ENCODE data around the gene IFRD2. TPM values are rescaled to one million over a fixed set of nuclear protein-coding genes. Genes with fewer than 3 reads are reported as not detected.
A peak's percentile ranks its signal among the peaks of the same experiment; 100 is the strongest.

The IFRD2 gene
- total and polyA plus RNA-seq, 4 donors = 15.0 to 40.3 (median 32.5) TPM

DNA sequence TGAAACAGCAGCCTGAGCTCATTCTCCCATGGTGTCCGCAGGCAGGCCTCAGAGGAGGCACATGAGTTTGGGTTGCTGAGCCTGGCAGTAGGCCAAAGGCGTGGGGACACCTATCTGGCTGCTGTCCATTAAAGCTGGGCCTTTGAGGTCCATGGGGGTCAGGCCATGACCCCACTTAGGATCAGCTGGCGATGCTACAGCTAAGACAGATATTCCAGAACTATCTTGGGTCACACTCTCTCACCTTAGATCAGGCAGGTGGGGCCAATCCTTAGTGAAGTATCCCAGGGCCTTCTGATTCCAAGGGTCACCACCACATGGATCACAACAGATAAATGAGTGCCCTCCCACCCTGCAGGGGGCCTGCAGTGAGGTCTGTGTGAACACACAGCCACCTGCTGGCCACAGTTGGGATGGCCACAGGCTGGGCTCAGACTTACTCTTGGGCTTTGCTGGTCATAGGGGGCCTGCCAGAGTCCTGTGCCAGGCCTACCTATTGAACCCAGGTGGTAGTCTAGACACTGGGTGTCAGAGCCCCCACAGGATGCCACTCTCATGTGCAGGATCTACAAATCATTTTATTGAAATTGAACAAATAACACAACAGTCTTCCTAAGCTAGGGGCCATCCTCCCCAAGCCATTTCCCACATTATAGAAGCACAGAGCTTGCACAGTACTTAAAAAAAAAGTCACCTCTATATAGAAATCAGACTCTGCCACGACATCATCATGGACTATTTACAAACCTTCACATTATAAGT, 32.3 kb upstream of the IFRD2 start:
- DNase-seq (ENCODE audit: low read depth in 4 of 6, low spot score in 6 of 6) = peak in 4 of 6 donors; percentile 31 to 81 (median 56)
- H3K27ac ChIP-seq (ENCODE audit: low read depth, low read length) = peak overlapping the region; percentile 96
- no peak overlapping the region for H3K4me3 ChIP-seq (ENCODE audit: low read depth, low read length)
- H3K4me1 ChIP-seq (ENCODE audit: control insufficient read depth, insufficient read depth, low read length) = peaks cover 64% of the 10 kb centered on the region
- WGBS (ENCODE audit: insufficient coverage) = 56% methylated on average over 4 of the region's 4 CpGs
- no peaks in the 10 kb centered on the region for H3K9me3 ChIP-seq (ENCODE audit: control insufficient read depth, insufficient read depth, low read length)
- H3K36me3 ChIP-seq (ENCODE audit: control insufficient read depth, insufficient read depth, low read length) = peaks cover 48% of the 10 kb centered on the region
- no peaks in the 10 kb centered on the region for H3K27me3 ChIP-seq (ENCODE audit: control insufficient read depth, insufficient read depth, low read length)

DNA sequence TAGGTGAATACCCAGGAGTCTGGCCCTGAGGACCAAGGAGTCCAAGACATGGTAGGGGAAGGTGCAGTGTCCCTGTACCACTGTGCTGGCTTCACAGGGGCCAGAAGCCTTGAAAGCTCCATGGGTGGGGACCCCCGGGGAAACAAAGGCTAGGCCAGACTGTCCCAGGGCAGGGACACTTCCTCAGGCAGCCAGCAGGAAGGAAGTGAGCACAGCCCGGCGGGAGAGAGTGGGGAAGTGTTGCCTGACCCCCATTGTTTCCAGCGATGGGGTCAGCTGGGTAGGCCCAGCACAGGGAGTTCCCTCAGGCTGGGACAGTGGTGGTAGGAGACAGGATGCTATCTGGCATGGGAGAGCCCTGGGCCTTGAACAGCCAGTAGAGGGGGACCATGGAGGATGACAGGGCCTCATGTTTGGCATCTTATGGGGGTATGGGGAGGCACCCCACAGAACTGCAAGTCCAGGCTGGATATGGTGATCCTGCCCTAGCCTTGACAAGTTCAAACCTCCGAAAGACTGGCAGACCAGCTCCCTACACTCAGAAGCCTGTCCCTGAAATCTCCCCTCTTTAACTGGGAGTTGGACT, 31.5 kb upstream of the IFRD2 start:
- Histone ChIP-seq H3K27ac (ENCODE audit: low read depth, low read length) (peak overlapping the region; percentile 96), H3K4me1 (ENCODE audit: control insufficient read depth, insufficient read depth, low read length) (peaks cover 71% of the 10 kb centered on the region), H3K9me3 (ENCODE audit: control insufficient read depth, insufficient read depth, low read length) (no peaks in the 10 kb centered on the region), H3K27me3 (ENCODE audit: control insufficient read depth, insufficient read depth, low read length) (no peaks in the 10 kb centered on the region), H3K36me3 (ENCODE audit: control insufficient read depth, insufficient read depth, low read length) (peaks cover 50% of the 10 kb centered on the region), H3K4me3 (ENCODE audit: low read depth, low read length) (no peak overlapping the region)
- no peak for DNase-seq (ENCODE audit: low read depth in 4 of 6, low spot score in 6 of 6)
- WGBS (ENCODE audit: insufficient coverage) = 66% methylated on average over 4 of the region's 5 CpGs

DNA sequence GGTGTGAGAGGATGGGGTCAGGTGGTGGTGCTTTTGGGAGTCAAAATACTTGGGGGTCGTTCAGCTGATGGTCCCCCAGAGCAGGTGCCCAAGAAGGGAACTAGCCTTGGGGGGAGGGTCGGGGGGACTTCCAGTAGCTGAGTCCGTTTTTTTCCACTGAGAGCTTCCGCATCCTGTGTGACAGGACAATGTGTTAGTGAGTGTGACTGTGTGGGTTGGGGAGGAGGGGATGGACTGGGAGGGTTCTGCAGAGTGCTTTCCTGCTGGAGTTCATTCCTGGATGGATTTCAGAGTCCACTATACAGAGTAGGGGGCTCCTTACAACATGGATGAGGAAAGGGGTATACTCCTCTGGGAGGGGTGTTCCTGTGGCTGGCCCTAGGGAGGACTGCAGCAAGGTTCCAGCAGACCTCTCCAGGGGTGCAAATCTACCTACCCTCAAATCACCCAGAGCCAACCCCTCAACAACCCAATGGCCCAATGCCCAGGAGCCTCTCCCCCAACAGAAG, 30.9 kb upstream of the IFRD2 start:
- Histone ChIP-seq H3K9me3 (ENCODE audit: control insufficient read depth, insufficient read depth, low read length) (no peaks in the 10 kb centered on the region), H3K27ac (ENCODE audit: low read depth, low read length) (peak overlapping the region; percentile 96), H3K4me1 (ENCODE audit: control insufficient read depth, insufficient read depth, low read length) (peaks cover 71% of the 10 kb centered on the region), H3K36me3 (ENCODE audit: control insufficient read depth, insufficient read depth, low read length) (peaks cover 56% of the 10 kb centered on the region), H3K27me3 (ENCODE audit: control insufficient read depth, insufficient read depth, low read length) (no peaks in the 10 kb centered on the region), H3K4me3 (ENCODE audit: low read depth, low read length) (no peak overlapping the region)
- DNase-seq (ENCODE audit: low read depth in 4 of 6, low spot score in 6 of 6) = no peak
- WGBS (ENCODE audit: insufficient coverage) = 44% methylated on average over 4 of the region's 4 CpGs

DNA sequence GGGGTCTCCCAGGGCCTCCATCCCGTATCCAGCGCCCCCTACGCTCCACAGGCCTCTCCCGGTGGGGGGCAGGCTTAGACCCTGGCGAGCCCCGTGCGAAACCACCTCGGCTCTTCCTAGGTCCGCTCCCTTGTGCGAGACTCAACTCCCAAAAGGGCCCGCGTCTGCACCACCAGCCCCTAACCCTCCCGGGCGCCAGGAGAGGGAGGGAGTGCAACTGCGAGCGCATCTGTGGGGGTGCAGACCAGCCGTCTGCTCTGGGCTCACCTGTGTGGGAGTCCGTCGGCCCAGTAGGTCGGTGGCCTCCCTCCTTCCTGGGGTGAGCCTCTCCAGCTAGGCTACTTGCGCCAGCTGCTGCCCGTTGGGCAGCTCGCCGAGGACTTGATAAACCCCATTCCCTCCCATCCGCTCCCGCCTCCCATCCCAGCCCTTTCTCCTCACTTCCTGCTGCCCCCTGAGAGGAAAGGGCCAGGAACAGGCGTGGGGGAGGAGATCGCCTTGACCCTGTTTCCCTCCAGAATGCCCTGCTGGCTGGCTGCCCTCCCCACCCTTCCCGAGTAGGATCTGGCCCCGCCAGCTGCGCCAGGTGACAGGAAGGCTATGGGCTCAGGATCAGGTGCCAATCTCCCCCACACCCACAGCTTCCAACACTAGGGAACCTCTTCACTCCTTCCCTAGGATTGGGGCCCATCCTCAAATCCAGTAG, 30.3 kb upstream of the IFRD2 start, which contains the start of gene HYAL2:
Gene HYAL2 (minus strand): TSS at position 360 of the 706 bp plus-strand sequence. CDS start 2,256 bp downstream, outside the sequence.
- Histone ChIP-seq H3K4me3 (ENCODE audit: low read depth, low read length) (peak within 1 kb of the TSS; percentile 89), H3K36me3 (ENCODE audit: control insufficient read depth, insufficient read depth, low read length) (peaks cover 62% of the 10 kb centered on the region), H3K27me3 (ENCODE audit: control insufficient read depth, insufficient read depth, low read length) (no peaks in the 10 kb centered on the region), H3K9me3 (ENCODE audit: control insufficient read depth, insufficient read depth, low read length) (no peaks in the 10 kb centered on the region), H3K27ac (ENCODE audit: low read depth, low read length) (peak within 1 kb of the TSS; percentile 96), H3K4me1 (ENCODE audit: control insufficient read depth, insufficient read depth, low read length) (peaks cover 74% of the 10 kb centered on the region)
- DNase-seq (ENCODE audit: low read depth in 4 of 6, low spot score in 6 of 6) = no peak
- 34% methylated on average over 27 of the region's 31 CpGs for WGBS (ENCODE audit: insufficient coverage)

DNA sequence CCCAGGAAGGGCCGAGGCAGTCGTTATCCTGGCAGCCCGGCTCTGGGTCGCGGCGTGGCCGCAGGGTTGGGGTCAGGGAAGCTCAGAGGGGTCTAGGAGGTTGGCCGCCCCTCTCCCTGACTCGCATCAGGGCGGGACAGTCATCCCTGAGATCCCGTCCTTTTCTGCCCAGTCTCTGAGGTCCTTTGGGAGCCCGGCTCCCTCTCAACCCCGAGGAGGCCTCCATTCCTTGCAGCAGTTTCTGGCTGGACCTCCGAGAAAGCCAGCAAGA, 29.8 kb upstream of the IFRD2 start:
- WGBS (ENCODE audit: insufficient coverage) = 8% methylated on average over 14 of the region's 14 CpGs
- peaks cover 67% of the 10 kb centered on the region for H3K36me3 ChIP-seq (ENCODE audit: control insufficient read depth, insufficient read depth, low read length)

DNA sequence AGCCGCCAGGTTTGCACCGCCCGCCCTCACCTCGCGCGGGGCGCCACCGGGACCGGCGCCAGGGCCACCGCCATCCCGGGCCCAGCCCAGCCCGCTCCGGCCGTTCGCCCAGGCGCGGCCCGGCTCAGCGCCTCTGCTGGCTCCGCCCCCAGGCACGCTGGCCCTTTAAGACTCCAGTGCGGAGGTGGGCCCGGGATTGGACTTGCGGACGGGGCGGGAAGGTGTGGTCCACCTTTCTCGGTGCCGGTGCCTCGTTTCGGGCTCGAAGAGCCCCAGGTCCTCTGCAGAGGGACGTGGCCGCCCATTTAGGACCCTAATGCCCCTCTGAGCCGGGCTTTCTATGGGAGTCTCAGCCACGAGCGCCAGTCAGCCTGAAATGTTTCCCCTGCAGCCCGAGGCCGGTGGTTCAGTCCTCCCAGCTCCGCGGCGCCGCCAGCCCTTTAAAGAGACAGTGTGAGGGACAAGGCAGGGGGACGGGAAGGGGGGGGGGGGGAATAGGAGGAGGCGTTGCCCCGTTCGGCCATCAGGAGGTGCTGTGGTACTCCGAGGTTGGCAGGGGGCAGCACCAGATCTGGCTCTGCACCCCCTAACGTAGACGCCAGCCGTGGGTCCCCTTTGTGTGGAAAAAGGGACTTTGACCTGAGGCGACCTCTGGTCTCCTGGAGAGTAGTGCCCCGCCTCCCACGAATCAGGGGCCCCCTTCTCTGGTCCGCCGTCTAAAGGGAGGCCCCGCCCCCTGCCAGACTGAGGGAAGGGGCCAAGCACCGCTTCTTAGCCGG, 29.3 kb upstream of the IFRD2 start:
- Histone ChIP-seq H3K9me3 (ENCODE audit: control insufficient read depth, insufficient read depth, low read length) (no peaks in the 10 kb centered on the region), H3K27ac (ENCODE audit: low read depth, low read length) (peak overlapping the region; percentile 96), H3K36me3 (ENCODE audit: control insufficient read depth, insufficient read depth, low read length) (peaks cover 68% of the 10 kb centered on the region), H3K4me1 (ENCODE audit: control insufficient read depth, insufficient read depth, low read length) (peaks cover 73% of the 10 kb centered on the region), H3K4me3 (ENCODE audit: low read depth, low read length) (peak overlapping the region; percentile 89), H3K27me3 (ENCODE audit: control insufficient read depth, insufficient read depth, low read length) (no peaks in the 10 kb centered on the region)
- WGBS (ENCODE audit: insufficient coverage) = under 1% methylated on average over 57 of the region's 59 CpGs
- DNase-seq (ENCODE audit: low read depth in 4 of 6, low spot score in 6 of 6) = peak; percentile 76 to 97 (median 83)

More for the DNA sequence above, 29.8 kb upstream of the IFRD2 start:
- peak overlapping the region; percentile 96 for H3K27ac ChIP-seq (ENCODE audit: low read depth, low read length)
- peaks cover 74% of the 10 kb centered on the region for H3K4me1 ChIP-seq (ENCODE audit: control insufficient read depth, insufficient read depth, low read length)
- no peak for DNase-seq (ENCODE audit: low read depth in 4 of 6, low spot score in 6 of 6)
- H3K27me3 ChIP-seq (ENCODE audit: control insufficient read depth, insufficient read depth, low read length) = no peaks in the 10 kb centered on the region
- H3K9me3 ChIP-seq (ENCODE audit: control insufficient read depth, insufficient read depth, low read length) = no peaks in the 10 kb centered on the region
- H3K4me3 ChIP-seq (ENCODE audit: low read depth, low read length) = peak overlapping the region; percentile 89

DNA sequence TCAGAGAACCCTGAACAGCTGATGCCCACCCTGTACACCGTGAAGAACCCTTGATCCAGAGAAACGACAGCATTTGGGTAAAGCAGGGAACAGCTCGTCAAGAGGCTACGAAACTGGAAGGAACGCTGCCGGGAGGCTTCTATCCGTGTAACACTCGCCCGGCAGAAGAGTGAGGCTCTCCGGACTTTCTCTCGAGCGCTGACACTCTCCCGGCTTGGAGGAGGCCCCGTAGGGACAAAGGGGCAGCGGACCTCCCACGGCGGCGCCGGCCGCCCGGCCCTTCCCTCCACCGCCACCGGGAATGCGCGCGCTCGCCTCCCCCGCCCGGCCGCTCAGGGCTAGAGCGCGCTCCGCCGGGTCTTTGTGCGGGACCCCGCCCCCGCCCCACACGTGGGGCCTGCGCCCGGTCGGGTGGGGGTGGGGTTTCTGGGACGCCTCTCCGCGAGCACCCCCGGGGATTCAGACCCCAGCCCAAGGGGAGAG, 28.7 kb upstream of the IFRD2 start:
- Histone ChIP-seq H3K36me3 (ENCODE audit: control insufficient read depth, insufficient read depth, low read length) (peaks cover 68% of the 10 kb centered on the region), H3K4me1 (ENCODE audit: control insufficient read depth, insufficient read depth, low read length) (peaks cover 73% of the 10 kb centered on the region)
- WGBS (ENCODE audit: insufficient coverage) = 0% methylated on average over 45 of the region's 45 CpGs

DNA sequence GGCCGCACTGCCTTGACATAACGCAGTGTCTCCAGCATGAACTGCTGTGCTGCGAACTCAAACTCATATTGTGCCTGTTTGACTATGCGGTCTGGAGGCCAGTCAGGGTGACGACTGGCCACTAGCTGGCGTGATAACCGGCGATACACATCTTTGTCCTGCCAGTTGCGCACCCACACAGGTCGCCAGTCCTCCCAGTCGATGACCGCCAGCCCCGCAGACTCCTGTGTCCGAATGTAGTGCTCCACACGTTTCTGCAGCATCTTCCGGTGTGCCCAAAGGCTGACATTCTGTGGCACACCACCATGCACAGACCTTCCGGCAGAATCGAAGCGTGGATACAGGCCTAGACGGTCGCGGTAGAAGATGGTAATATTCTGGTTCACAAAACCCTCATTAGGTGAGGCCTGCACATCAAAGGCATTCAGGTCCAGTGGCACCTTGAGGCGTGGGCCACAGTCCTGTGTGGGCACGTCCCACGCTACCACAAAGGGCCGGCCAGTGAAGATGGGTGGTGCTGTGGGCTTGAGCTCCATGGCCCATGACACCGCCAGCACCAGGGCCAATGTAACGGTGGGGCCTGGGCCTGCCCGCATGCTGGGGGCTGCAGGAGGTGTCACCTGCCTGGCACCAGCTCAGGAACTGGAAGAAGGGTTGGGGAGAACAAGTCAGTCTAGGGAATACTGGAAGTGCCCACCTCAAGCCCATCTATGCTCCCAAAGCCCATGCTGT, 27.8 kb upstream of the IFRD2 start:
- Histone ChIP-seq H3K4me1 (ENCODE audit: control insufficient read depth, insufficient read depth, low read length) (peaks cover 73% of the 10 kb centered on the region), H3K27me3 (ENCODE audit: control insufficient read depth, insufficient read depth, low read length) (no peaks in the 10 kb centered on the region), H3K36me3 (ENCODE audit: control insufficient read depth, insufficient read depth, low read length) (peaks cover 68% of the 10 kb centered on the region), H3K27ac (ENCODE audit: low read depth, low read length) (peak overlapping the region; percentile 91), H3K9me3 (ENCODE audit: control insufficient read depth, insufficient read depth, low read length) (no peaks in the 10 kb centered on the region), H3K4me3 (ENCODE audit: low read depth, low read length) (peak overlapping the region; percentile 89)
- WGBS (ENCODE audit: insufficient coverage) = 82% methylated on average over 26 of the region's 29 CpGs
- no peak for DNase-seq (ENCODE audit: low read depth in 4 of 6, low spot score in 6 of 6)

More for the DNA sequence above, 28.7 kb upstream of the IFRD2 start:
- Histone ChIP-seq H3K27ac (ENCODE audit: low read depth, low read length) (peak overlapping the region; percentile 91), H3K27me3 (ENCODE audit: control insufficient read depth, insufficient read depth, low read length) (no peaks in the 10 kb centered on the region), H3K4me3 (ENCODE audit: low read depth, low read length) (peak overlapping the region; percentile 89), H3K9me3 (ENCODE audit: control insufficient read depth, insufficient read depth, low read length) (no peaks in the 10 kb centered on the region)
- DNase-seq (ENCODE audit: low read depth in 4 of 6, low spot score in 6 of 6) = peak in 5 of 6 donors; percentile 67 to 95 (median 79)
